OCI-LY1 (cell line): ENCODE data around the gene RNF144B.
A peak's percentile ranks its signal among the peaks of the same experiment; 100 is the strongest.

Source experiments
- H2AFZ ChIP-seq: fragments of 200-600 bp; sonication (generic), shearing (Covaris generic); 2 replicates; pipeline ENCODE4 v1.6.0; 2014; ENCODE audit warnings: antibody characterized with exemption, mild to moderate bottlenecking, low read length
- H3F3A ChIP-seq: fragments of 200-600 bp; sonication (generic), shearing (Covaris generic); 2 replicates; pipeline ENCODE4 v1.6.0; 2014; ENCODE audit warnings: mild to moderate bottlenecking, antibody characterized with exemption, low read length, moderate library complexity; ENCODE audit not compliant: insufficient read depth
- H3K27ac ChIP-seq: fragments of 200-600 bp; sonication (generic); 2 replicates; pipeline ENCODE4 v1.5.1; 2014; ENCODE audit warnings: low read length, mixed run types, mild to moderate bottlenecking, low read depth; ENCODE audit not compliant: poor library complexity, severe bottlenecking
- H3K27me3 ChIP-seq: fragments of 200-600 bp; sonication (generic); 2 replicates; pipeline ENCODE4 v1.6.0; 2014; ENCODE audit warnings: antibody characterized with exemption, mild to moderate bottlenecking, low read length, moderate library complexity; ENCODE audit not compliant: insufficient read depth
- H3K36me3 ChIP-seq: fragments of 200-600 bp; sonication (generic); 2 replicates; pipeline ENCODE4 v1.6.1; 2014; ENCODE audit warnings: mild to moderate bottlenecking, antibody characterized with exemption, low read length, moderate library complexity, mixed read lengths; ENCODE audit not compliant: insufficient read depth
- H3K4me1 ChIP-seq: fragments of 200-600 bp; sonication (generic); 2 replicates; pipeline ENCODE4 v1.5.1; 2014; ENCODE audit warnings: mild to moderate bottlenecking, low read length, moderate library complexity; ENCODE audit not compliant: insufficient read depth, severe bottlenecking
- H3K4me2 ChIP-seq: fragments of 200-600 bp; sonication (generic), shearing (Covaris generic); 2 replicates; pipeline ENCODE4 v1.6.1; 2014; ENCODE audit warnings: low read length
- H3K4me3 ChIP-seq: fragments of 200-600 bp; sonication (generic); 2 replicates; pipeline ENCODE4 v1.5.1; 2014; ENCODE audit warnings: low read length, low read depth, mild to moderate bottlenecking, mixed read lengths; ENCODE audit not compliant: poor library complexity, severe bottlenecking
- H3K79me2 ChIP-seq: fragments of 200-600 bp; shearing (Covaris generic); 2 replicates; pipeline ENCODE4 v1.6.1; 2016; ENCODE audit warnings: mixed run types, low read length, mixed read lengths; ENCODE audit not compliant: insufficient read depth
- H3K9ac ChIP-seq: fragments of 200-600 bp; sonication (generic), shearing (Covaris generic); 2 replicates; pipeline ENCODE4 v1.6.1; 2014; ENCODE audit warnings: mild to moderate bottlenecking, low read length, mixed read lengths
- H3K9me2 ChIP-seq: fragments of 200-600 bp; sonication (generic), shearing (Covaris generic); 2 replicates; pipeline ENCODE4 v1.6.1; 2014; ENCODE audit warnings: low read depth, mild to moderate bottlenecking, low read length, mixed read lengths
- H3K9me3 ChIP-seq: fragments of 200-600 bp; shearing (Covaris generic); 2 replicates; pipeline ENCODE4 v1.6.1; 2014; ENCODE audit warnings: low read length, mixed read lengths
- H4K20me1 ChIP-seq: fragments of 200-600 bp; sonication (generic), shearing (Covaris generic); 2 replicates; pipeline ENCODE4 v1.6.0; 2016; ENCODE audit warnings: mild to moderate bottlenecking, low read length; ENCODE audit not compliant: insufficient read depth
- EZH2 ChIP-seq: fragments of 200-600 bp; sonication (generic), shearing (Covaris generic); IDR thresholded peaks from 2 replicates; pipeline ENCODE4 v1.8.0; 2017; ENCODE audit warnings: borderline replicate concordance, mixed run types, mild to moderate bottlenecking, antibody characterized with exemption, low read length, moderate library complexity, mixed read lengths
- TF ChIP-seq, protein P1 (sequence below): fragments of 200-600 bp; sonication (generic), shearing (Covaris generic); IDR thresholded peaks from 2 replicates; pipeline ENCODE4 v1.5.1; 2017; ENCODE audit warnings: mild to moderate bottlenecking, antibody characterized with exemption, low read length, moderate library complexity, mixed read lengths

The RNF144B gene

DNA sequence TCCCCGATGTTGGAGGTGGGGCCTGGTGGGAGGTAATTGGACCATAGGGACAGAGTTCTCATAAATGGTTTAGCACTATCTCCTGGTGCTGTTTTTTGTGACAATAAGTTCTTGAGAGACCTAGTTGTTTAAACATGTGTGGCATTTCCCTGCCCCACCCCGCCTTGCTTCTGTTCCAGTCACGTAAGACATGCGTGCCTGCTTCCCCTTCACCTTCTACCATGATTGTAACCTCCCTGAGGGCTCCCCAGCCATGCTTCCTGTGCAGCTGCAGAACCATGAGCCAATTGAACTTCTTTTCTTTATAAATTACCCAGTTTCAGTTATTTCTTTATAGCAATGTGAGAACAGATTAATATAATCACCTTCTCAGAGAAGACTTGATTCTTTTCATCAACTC, 2.5 kb upstream of the RNF144B start:
- no peaks in the 10 kb centered on the region; the same call in 1 of the 2 replicates for H3K36me3 ChIP-seq
- H4K20me1 ChIP-seq, result no peaks in the 10 kb centered on the region

GRCh38 chr6:18386298-18386976, 713 bp upstream of the RNF144B start:
- Histone ChIP-seq H3F3A (no peaks in the 10 kb centered on the region), H3K27ac (peak overlapping the region; percentile 78), H3K4me3 (peak overlapping the region; percentile 72), H2AFZ (peak overlapping the region; percentile 10; the same call in 1 of the 2 replicates), H3K79me2 (peaks cover 39% of the 10 kb centered on the region), H3K27me3 (no peaks in the 10 kb centered on the region), H4K20me1 (no peaks in the 10 kb centered on the region), H3K9me2 (no peaks in the 10 kb centered on the region), H3K4me1 (peaks cover 58% of the 10 kb centered on the region), H3K9me3 (no peaks in the 10 kb centered on the region), H3K4me2 (peak overlapping the region; percentile 83), H3K36me3 (peaks cover 4% of the 10 kb centered on the region), H3K9ac (peak overlapping the region; percentile 77)
- TF ChIP-seq, protein P1, sequence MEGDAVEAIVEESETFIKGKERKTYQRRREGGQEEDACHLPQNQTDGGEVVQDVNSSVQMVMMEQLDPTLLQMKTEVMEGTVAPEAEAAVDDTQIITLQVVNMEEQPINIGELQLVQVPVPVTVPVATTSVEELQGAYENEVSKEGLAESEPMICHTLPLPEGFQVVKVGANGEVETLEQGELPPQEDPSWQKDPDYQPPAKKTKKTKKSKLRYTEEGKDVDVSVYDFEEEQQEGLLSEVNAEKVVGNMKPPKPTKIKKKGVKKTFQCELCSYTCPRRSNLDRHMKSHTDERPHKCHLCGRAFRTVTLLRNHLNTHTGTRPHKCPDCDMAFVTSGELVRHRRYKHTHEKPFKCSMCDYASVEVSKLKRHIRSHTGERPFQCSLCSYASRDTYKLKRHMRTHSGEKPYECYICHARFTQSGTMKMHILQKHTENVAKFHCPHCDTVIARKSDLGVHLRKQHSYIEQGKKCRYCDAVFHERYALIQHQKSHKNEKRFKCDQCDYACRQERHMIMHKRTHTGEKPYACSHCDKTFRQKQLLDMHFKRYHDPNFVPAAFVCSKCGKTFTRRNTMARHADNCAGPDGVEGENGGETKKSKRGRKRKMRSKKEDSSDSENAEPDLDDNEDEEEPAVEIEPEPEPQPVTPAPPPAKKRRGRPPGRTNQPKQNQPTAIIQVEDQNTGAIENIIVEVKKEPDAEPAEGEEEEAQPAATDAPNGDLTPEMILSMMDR, result no peak
- TF ChIP-seq EZH2, result no peak

More for the DNA sequence above, 2.5 kb upstream of the RNF144B start:
- H3K4me2 ChIP-seq, result no peak overlapping the region
- H3K9me3 ChIP-seq, result no peaks in the 10 kb centered on the region
- H2AFZ ChIP-seq, result 0 out of 2 replicates have a peak overlapping the region, but pooled peaks have one; percentile 8
- H3K27me3 ChIP-seq, result no peaks in the 10 kb centered on the region
- H3K9me2 ChIP-seq, result no peaks in the 10 kb centered on the region
- H3K9ac ChIP-seq, result no peak overlapping the region
- H3K4me3 ChIP-seq, result no peak overlapping the region
- peaks cover 58% of the 10 kb centered on the region for H3K4me1 ChIP-seq
- H3K79me2 ChIP-seq, result peaks cover 21% of the 10 kb centered on the region
- no peak for TF ChIP-seq EZH2
- TF ChIP-seq, protein P1, result no peak
- H3F3A ChIP-seq, result no peaks in the 10 kb centered on the region
- peak overlapping the region; percentile 26 for H3K27ac ChIP-seq

GRCh38 chr6:18388271-18388670, 1.1 kb downstream of the RNF144B start:
- H3K9me3 ChIP-seq, result no peaks in the 10 kb centered on the region
- H3K27me3 ChIP-seq, result no peaks in the 10 kb centered on the region
- H3K36me3 ChIP-seq, result peaks cover 8% of the 10 kb centered on the region
- peaks cover 61% of the 10 kb centered on the region for H3K4me1 ChIP-seq
- H3K27ac ChIP-seq, result peak overlapping the region; percentile 78
- TF ChIP-seq, protein P1, result no peak
- no peak for TF ChIP-seq EZH2
- no peaks in the 10 kb centered on the region for H3F3A ChIP-seq
- H3K4me2 ChIP-seq, result peak overlapping the region; percentile 83
- H3K9ac ChIP-seq, result peak overlapping the region; percentile 77
- no peaks in the 10 kb centered on the region for H4K20me1 ChIP-seq
- H2AFZ ChIP-seq, result no peak overlapping the region
- peaks cover 51% of the 10 kb centered on the region for H3K79me2 ChIP-seq
- no peaks in the 10 kb centered on the region for H3K9me2 ChIP-seq
- peak overlapping the region; percentile 72 for H3K4me3 ChIP-seq
